Measurements from ENCODE around the gene MGA. TPM values are rescaled to one million over a fixed set of nuclear protein-coding genes. Genes with fewer than 3 reads are reported as not detected.
A peak's percentile ranks its signal among the peaks of the same experiment; 100 is the strongest.

Gene MGA
- total RNA-seq, 6 donors from 2014 or later: 22.8 to 54.5 (median 33.4) TPM

DNA sequence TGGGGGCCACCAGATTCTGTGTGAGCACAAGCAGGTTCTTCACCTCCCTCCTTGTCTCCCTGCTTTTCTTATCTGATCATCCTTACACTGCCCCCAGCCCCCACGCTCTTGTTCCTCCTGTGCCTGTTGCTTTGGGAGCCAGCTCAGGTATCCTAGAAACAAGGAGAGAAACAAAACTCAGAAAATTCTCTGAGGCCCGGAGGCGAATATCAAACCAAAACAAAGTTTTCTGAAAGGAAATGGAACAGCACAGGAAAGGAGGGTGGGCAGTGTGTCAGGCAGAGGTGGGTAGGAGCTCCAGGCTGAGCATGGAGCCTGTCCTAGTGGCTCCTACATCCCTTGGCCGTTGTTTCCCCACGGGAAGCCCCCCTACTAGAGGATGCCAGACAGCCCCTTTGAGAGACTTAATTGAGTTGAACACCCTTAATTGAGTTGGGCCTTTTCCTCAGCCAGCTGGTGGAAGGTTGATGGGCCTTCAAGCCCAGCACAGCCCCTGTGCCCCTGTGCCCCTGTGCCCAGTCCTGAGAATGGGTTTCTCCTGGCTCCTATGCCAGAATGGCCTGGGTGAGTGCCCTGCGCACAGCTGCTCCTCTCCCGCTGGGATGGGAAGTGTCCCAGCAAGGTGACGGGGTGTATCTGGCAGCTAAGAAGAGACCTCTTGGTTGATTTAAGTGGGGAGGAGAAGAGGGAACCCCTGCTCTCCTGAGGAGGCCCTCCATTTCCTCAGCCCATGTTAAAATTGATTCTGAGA lies 144.9 kb downstream of the MGA start:
- Histone ChIP-seq H3K27ac (no peak overlapping the region), H3K36me3 (peaks cover 0 to 17% (median 6%) of the 10 kb centered on the region in 4 donors), H3K9me3 (no peaks in the 10 kb centered on the region), H3K4me1 (no peaks in the 10 kb centered on the region), H3K4me3 (no peak overlapping the region), H3K27me3 (no peaks in the 10 kb centered on the region)
- ATAC-seq (ENCODE audit: low FRiP score in 2 of 2) (no peak), DNase-seq (no peak)
- TF ChIP-seq POLR2A (IDR thresholded peaks at IDR 0.05) (no peak), EP300 (IDR thresholded peaks at IDR 0.05) (no peak), POLR2AphosphoS5 (IDR thresholded peaks at IDR 0.05) (no peak)
- TF ChIP-seq, protein P1, sequence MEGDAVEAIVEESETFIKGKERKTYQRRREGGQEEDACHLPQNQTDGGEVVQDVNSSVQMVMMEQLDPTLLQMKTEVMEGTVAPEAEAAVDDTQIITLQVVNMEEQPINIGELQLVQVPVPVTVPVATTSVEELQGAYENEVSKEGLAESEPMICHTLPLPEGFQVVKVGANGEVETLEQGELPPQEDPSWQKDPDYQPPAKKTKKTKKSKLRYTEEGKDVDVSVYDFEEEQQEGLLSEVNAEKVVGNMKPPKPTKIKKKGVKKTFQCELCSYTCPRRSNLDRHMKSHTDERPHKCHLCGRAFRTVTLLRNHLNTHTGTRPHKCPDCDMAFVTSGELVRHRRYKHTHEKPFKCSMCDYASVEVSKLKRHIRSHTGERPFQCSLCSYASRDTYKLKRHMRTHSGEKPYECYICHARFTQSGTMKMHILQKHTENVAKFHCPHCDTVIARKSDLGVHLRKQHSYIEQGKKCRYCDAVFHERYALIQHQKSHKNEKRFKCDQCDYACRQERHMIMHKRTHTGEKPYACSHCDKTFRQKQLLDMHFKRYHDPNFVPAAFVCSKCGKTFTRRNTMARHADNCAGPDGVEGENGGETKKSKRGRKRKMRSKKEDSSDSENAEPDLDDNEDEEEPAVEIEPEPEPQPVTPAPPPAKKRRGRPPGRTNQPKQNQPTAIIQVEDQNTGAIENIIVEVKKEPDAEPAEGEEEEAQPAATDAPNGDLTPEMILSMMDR (IDR thresholded peaks at IDR 0.05): no peak
- WGBS, 2 donors: 70 to 81% methylated on average over 8 of the region's 8 CpGs

DNA sequence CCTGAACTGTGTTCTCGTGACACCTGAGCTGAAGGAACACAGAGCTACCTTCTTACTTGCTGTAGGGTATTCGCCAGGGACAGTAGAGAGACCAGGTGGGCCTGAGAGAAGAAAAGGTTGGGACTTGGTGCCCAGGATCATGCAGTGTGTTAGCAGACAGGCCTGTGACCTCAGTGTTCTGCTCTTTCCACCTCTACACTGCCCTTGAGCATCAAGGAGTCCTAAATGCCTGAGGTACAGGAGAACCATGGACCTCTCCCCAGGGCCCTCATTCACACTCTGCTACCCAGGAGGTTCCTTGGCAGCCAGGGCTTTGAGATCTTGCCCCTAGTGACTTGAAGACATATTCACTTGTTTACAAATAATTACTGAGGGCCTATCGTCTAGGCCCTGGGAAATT lies 145.5 kb downstream of the MGA start:
- TF ChIP-seq EP300 (IDR thresholded peaks at IDR 0.05) (no peak), POLR2AphosphoS5 (IDR thresholded peaks at IDR 0.05) (no peak), POLR2A (IDR thresholded peaks at IDR 0.05) (no peak)
- TF ChIP-seq, protein P1 (IDR thresholded peaks at IDR 0.05): no peak
- Histone ChIP-seq H3K27ac (no peak overlapping the region), H3K4me3 (no peak overlapping the region), H3K36me3 (peaks cover 0 to 13% (median 2%) of the 10 kb centered on the region in 4 donors), H3K4me1 (no peaks in the 10 kb centered on the region), H3K27me3 (no peaks in the 10 kb centered on the region), H3K9me3 (no peaks in the 10 kb centered on the region)
- DNase-seq (no peak), ATAC-seq (ENCODE audit: low FRiP score in 2 of 2) (no peak)
- 92 to 98% methylated on average over 3 of the region's 3 CpGs for WGBS, 2 donors

DNA sequence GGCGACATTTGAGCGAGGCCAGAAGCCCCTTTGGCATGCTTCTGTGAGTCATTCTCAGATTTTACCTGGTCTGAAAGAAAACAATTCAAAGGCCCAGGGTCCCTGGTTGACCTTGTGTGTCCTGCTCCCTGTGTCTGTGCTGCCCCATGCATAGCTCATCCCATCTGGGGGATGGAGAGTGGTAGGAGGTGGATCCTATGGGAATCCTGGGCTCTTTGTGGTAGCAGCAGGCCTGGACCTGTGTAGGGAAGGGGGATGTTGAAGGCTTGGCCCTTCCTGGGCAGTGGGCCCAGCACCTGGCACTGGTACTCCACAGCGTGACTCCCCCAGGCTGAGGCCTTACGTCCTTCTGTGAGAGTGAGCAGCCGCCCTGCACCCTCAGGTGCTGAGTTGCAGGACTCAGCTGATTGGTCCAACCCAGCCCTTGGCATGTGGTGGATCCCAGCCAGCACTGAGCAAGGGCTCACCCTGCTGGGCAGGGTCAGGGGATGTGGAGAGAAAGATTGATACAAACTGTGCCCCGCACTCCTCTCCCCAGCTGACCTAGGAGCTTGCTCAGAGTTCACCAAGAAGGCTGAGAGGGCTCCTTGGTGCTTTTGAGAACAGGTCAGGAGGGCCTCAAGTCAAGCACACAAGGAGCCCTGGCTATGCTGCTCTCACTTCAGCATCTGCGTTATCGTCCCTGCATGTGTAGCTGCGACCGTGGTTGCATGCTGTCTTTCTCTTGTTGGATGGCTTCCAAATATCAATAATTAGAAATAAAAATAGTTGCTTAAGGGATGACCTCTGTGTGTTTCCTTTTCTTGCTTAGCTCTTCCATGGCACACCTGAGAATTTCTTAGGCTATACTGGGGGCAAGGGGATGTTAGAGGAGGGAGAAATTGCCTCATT lies 146.3 kb downstream of the MGA start:
- peak in 1 of 2 donors; percentile 38 for ATAC-seq (ENCODE audit: low FRiP score in 2 of 2)
- H3K9me3 ChIP-seq: no peaks in the 10 kb centered on the region
- H3K27ac ChIP-seq: no peak overlapping the region

DNA sequence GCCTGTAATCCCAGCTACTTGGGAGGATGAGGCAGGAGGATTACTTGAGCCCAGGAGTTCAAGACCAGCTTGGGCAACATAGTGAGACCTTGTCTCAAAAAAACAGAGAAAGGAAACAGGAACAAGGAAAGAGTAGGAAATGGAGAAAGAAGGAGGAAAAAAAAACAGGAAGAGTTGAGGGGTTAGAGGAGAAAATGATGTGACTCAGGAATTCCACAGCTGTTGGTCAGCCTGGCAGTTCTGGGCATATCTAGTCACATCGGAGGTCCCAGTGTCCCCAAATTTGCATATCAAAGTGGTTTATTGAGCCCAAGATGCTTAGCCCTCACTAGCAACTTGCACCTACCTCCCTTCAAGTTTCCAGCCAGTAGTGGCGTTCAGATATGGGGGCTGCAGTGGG lies 148.9 kb downstream of the MGA start:
- Histone ChIP-seq H3K4me1 (peaks cover 0 to 8% (median 0%) of the 10 kb centered on the region in 4 donors), H3K4me3 (no peak overlapping the region), H3K27ac (no peak overlapping the region), H3K9me3 (no peaks in the 10 kb centered on the region), H3K36me3 (peaks cover 0 to 22% (median 7%) of the 10 kb centered on the region in 4 donors), H3K27me3 (no peaks in the 10 kb centered on the region)
- 64 to 80% methylated on average over 2 of the region's 2 CpGs for WGBS, 2 donors
- no peak for TF ChIP-seq EP300 (IDR thresholded peaks at IDR 0.05)
- TF ChIP-seq, protein P1 (IDR thresholded peaks at IDR 0.05): no peak
- no peak for TF ChIP-seq POLR2A (IDR thresholded peaks at IDR 0.05)
- no peak for TF ChIP-seq POLR2AphosphoS5 (IDR thresholded peaks at IDR 0.05)
- ATAC-seq (ENCODE audit: low FRiP score in 2 of 2) (no peak), DNase-seq (no peak)

More for the DNA sequence above, 146.3 kb downstream of the MGA start:
- DNase-seq: peak in 1 of 2 donors; percentile 45
- TF ChIP-seq POLR2A (IDR thresholded peaks at IDR 0.05): no peak
- TF ChIP-seq, protein P1 (IDR thresholded peaks at IDR 0.05): no peak
- TF ChIP-seq EP300 (IDR thresholded peaks at IDR 0.05): no peak
- H3K4me1 ChIP-seq: peaks cover 0 to 6% (median 0%) of the 10 kb centered on the region in 4 donors
- no peaks in the 10 kb centered on the region for H3K27me3 ChIP-seq
- no peak overlapping the region for H3K4me3 ChIP-seq
- WGBS, 2 donors: 81 to 88% methylated on average over 6 to 10 of the region's 10 CpGs
- H3K36me3 ChIP-seq: peaks cover 0 to 6% (median 0%) of the 10 kb centered on the region in 4 donors

Data from upper lobe of left lung (tissue), 6 donors.